Stimulated activated effector memory CD8-positive, alpha-beta T cell treated with anti-CD3 and anti-CD28 coated beads, Interleukin-12 subunit alpha, Interleukin-12 subunit beta, amount 100 ng/mL, for 72 hours (primary cell): Measurements from ENCODE around the gene PRR12.

ENCODE experiments used
- ATAC-seq: fragments of 150-1000 bp; cut with Tn5 transposase; 2 replicates; pipeline ENCODE4 v1.10.0; 2021
- DNase-seq, 2 donors: peaks; one replicate each; pipeline ENCODE4 v3.0.0; 2021 to 2022; ENCODE audit warnings: low spot score in 2 of 2
- H3K27ac Mint-ChIP-seq: one replicate; pipeline ENCODE4 v1.8.0; 2022; ENCODE audit warnings: mild to moderate bottlenecking, mixed read lengths
- H3K36me3 Mint-ChIP-seq: one replicate; pipeline ENCODE4 v1.8.0; 2022; ENCODE audit warnings: mild to moderate bottlenecking, mixed read lengths
- H3K4me1 Mint-ChIP-seq: one replicate; pipeline ENCODE4 v1.8.0; 2022; ENCODE audit warnings: mixed read lengths
- H3K4me3 Mint-ChIP-seq: one replicate; pipeline ENCODE4 v1.8.0; 2022; ENCODE audit warnings: mild to moderate bottlenecking, mixed read lengths
- H3K9me3 Mint-ChIP-seq: one replicate; pipeline ENCODE4 v1.8.0; 2022; ENCODE audit warnings: mixed read lengths

Gene PRR12

DNA sequence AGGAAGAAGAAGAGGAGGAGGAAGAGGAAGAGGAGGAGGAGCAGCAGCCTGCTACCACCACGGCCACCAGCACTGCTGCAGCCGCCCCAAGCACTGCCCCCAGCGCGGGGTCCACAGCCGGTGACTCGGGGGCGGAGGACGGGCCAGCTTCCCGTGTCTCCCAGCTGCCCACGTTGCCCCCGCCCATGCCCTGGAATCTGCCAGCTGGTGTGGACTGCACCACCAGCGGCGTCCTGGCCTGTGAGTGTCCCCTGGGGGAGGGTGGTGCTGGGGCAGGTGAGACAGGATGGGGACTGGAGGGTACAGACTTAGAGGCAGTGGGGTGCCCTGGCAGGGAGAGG lies 62.5 kb downstream of the PRR12 start:
- Mint-ChIP-seq H3K4me3 (no peak overlapping the region), H3K9me3 (no peaks in the 10 kb centered on the region), H3K36me3 (peaks cover 68% of the 10 kb centered on the region), H3K27ac (no peak overlapping the region), H3K4me1 (no peaks in the 10 kb centered on the region)
- ATAC-seq (no peak), DNase-seq (no peak)

DNA sequence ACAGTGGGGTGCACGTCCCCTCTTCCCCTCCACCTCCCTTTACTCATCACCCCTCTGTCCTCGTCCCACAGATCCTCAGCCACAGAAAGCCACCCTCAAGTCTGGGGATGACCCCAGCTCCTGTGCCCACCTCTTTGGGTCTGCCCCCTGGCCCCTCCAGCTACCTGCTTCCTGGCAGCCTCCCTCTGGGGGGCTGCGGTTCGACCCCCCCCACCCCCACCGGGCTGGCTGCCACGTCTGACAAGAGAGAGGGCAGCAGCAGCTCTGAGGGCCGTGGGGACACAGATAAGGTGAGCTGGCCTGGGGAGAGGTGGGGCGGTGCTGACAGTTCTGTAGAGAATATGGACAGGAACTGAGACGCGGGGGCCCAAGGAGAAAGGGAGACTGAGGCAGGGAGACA lies 63.6 kb downstream of the PRR12 start:
- DNase-seq (no peak), ATAC-seq (no peak)
- Mint-ChIP-seq H3K4me3 (no peak overlapping the region), H3K36me3 (peaks cover 68% of the 10 kb centered on the region), H3K27ac (peak overlapping the region; percentile 43), H3K9me3 (no peaks in the 10 kb centered on the region), H3K4me1 (no peaks in the 10 kb centered on the region)

DNA sequence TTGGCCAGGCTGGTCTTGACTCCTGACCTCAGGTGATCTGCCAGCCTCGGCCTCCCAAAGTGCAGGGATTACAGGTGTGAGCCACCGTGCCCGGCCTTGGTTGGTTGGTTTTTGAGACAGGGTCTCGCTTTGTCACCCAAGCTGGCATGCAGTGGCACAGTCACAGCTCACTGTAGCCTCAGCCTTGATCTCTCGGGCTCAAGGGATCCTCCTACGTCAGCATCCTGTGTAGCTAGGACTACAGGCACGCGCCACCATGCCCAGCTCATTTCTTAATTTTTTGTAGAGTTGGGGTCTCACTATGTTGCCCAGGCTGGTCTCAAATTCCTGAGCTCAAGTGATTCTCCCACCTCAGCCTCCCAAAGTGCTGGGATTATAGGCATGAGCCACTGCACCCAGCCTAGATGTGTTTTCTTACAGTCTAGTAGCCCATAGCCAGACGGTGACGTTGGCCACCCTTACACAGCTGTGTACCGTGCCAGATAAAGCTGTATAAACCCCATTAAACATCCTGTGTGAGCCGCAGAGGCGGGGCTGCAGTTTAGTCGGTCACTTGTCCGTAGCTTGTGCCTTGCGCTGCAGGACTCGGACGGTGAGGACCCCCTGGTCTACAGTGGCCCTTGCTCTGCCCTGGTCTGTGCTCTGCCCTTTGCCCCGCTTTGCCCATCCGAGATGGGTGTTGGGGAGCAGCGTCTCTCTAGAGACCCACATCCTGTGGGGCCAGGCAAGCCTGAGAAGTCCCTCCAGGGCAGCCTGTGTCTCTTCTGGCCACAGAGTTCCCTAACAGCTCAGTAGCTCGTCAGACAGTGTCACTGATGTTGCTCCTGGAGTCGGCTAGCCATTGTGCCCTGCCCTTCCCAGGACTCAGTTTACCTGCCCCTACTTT lies 64.8 kb downstream of the PRR12 start:
- H3K4me1 Mint-ChIP-seq, result no peaks in the 10 kb centered on the region
- peaks cover 74% of the 10 kb centered on the region for H3K36me3 Mint-ChIP-seq
- DNase-seq (no peak), ATAC-seq (no peak)
- peak overlapping the region; percentile 73 for H3K27ac Mint-ChIP-seq
- no peaks in the 10 kb centered on the region for H3K9me3 Mint-ChIP-seq
- no peak overlapping the region for H3K4me3 Mint-ChIP-seq

DNA sequence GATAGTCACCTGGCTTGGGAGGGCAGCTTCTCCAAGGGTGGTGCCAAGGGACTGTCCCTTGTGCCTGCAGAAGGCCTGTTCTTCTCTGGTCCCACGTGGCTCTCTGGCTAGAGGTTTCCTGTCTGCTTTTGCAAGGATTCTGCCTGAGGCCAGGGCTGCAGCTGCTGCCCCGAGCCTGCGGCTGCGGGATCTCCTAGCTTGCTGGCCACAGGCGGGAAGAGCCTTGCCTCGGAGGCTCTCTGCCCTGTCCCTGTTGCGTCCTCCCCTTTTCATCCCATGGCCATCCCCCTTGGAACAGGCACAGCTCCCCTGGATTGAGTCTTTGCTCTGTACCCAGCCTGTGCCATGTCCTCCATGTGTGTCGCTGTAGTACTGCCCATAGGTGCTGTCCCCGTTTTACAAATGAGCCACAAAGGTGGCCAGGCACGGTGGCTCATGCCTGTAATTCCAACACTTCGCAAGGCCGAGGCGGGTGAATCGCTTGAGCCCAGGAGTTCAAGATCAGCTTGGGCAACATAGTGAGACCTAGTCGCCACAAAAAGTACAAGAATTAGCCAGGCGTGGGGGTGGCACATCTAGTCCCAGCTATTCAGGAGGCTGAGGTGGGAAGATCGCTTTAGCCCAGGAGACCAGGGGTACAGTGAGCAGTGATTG lies 65.6 kb downstream of the PRR12 start:
- Mint-ChIP-seq H3K9me3 (no peaks in the 10 kb centered on the region), H3K4me3 (no peak overlapping the region)
- no peak for ATAC-seq

DNA sequence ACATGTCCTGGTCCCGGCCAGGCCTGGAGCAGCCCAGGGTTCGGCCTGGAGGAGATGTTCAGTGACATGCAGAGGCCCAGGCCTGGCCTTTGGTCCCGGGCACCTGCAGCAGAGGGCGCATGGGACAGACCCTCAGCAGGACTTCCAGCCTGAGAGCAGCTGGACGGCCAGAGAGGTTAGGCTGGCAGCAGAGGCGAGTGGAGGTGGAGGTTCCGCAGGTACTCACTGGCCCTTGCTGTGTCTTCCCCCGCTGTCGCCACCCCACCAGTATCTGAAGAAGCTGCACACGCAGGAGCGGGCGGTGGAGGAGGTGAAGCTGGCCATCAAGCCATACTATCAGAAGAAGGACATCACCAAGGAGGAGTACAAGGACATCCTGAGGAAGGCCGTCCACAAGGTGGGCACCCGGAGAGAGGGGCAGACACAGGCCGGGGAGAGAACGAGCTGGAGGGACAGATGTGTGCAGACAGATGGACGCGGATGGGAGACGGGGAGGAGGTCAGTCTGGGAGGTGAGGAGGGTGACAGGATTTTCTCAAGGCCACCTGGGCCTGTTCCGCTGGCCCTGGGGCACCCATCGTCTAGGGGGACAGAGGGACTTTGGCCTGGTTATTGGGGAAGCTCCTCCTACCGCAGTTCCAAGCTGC lies 66.6 kb downstream of the PRR12 start:
- H3K36me3 Mint-ChIP-seq, result peaks cover 87% of the 10 kb centered on the region
- H3K4me1 Mint-ChIP-seq, result peaks cover 5% of the 10 kb centered on the region
- peak overlapping the region; percentile 90 for H3K27ac Mint-ChIP-seq
- no peak overlapping the region for H3K4me3 Mint-ChIP-seq
- no peaks in the 10 kb centered on the region for H3K9me3 Mint-ChIP-seq
- DNase-seq (no peak), ATAC-seq (no peak)

More for the DNA sequence above, 65.6 kb downstream of the PRR12 start:
- no peaks in the 10 kb centered on the region for H3K4me1 Mint-ChIP-seq
- peak overlapping the region; percentile 73 for H3K27ac Mint-ChIP-seq
- H3K36me3 Mint-ChIP-seq, result peaks cover 81% of the 10 kb centered on the region
- DNase-seq, result no peak

DNA sequence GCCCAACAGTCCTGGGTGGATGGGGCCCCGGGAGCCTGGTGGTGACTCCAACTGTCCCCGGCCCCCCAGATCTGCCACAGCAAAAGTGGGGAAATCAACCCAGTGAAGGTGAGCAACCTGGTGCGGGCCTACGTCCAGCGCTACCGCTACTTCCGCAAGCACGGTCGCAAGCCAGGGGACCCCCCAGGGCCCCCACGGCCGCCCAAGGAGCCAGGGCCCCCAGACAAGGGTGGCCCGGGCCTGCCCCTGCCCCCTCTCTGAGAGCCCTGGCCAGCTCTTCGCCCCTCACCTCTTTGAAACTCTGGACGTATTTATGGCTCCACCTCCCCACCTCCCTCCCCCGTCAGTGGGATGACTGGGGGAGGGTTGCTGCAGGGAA lies 67.1 kb downstream of the PRR12 start:
- Mint-ChIP-seq H3K9me3 (no peaks in the 10 kb centered on the region), H3K36me3 (peaks cover 88% of the 10 kb centered on the region), H3K4me3 (no peak overlapping the region), H3K27ac (peak overlapping the region; percentile 90), H3K4me1 (peaks cover 10% of the 10 kb centered on the region)
- ATAC-seq (no peak), DNase-seq (no peak)

DNA sequence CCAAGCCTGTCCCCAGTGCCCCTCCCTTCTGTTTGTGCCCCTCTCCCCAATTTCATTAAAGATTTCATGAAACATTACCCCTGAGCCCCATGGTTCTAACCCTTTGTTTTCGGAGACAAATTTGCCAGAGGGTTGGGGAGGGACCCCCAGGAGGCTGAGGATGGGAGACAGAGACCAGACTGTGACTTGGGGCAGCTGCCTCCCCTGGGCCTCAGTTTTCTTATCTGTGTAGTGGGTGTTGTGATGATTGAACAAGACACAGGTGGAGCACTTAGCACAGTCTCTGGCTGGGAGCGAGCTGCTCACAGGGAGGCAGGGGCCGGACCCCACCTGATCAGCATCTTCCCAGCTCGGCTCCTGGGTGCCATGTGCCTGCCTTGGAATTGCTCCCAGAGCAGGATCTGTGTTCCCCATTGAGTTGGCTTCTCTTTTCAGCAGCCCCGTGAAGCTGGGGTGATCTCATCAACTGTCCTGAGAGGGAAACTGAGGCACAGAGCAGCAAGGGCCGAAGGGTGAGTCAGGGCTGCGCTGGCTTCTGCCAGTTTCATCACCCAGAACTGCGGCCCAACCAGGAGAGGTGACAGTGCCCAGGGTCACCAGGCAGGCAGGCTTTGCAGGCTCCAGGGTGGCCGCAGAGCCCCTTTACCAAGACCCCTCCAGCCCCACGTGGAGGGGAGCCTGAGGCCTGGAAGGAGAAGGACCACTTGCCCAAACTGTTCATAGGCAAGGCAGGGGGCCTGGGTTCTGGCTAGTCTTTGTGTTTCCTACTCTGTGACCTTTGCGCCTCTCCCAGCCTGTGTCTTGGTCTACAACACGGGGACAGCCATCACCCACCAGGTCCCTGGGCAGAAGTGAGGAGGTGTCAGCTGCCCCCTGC lies 67.8 kb downstream of the PRR12 start:
- Mint-ChIP-seq H3K4me1 (peaks cover 16% of the 10 kb centered on the region), H3K36me3 (peaks cover 89% of the 10 kb centered on the region), H3K9me3 (no peaks in the 10 kb centered on the region), H3K4me3 (no peak overlapping the region), H3K27ac (peak overlapping the region; percentile 61)
- DNase-seq, result no peak
- no peak for ATAC-seq

DNA sequence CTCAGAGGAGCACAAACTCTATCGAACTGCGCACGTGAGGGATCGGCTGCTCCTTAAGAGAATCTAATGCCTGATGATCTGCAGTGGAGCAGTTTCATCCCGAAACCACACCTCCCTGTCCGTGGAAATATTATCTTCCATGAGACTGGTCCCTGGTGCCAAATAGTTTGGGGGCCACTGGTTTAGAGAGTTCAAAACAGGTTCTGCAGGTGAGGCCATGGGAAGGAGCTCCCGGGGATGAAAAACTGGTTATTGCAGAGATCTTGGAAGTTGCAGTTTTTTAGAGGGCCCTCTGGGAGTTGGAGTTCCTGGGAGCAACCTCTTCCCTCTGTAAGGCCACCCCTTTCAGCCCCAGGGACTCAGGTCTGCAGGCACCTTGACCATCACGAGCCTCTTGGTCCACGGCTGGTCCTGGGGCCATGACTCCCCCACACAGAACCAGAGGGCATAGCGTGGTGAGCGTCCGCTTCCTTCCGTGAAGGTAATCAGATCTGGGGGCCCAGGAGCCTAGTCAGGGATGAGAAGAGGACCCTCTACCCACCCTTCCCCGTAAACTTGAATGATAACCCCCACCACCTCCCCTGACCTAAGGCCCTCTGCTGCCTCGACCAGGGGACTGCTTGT lies 69.5 kb downstream of the PRR12 start:
- DNase-seq, result no peak
- Mint-ChIP-seq H3K4me3 (no peak overlapping the region), H3K36me3 (peaks cover 85% of the 10 kb centered on the region), H3K27ac (peak overlapping the region; percentile 61), H3K4me1 (peaks cover 33% of the 10 kb centered on the region), H3K9me3 (no peaks in the 10 kb centered on the region)
- no peak for ATAC-seq

DNA sequence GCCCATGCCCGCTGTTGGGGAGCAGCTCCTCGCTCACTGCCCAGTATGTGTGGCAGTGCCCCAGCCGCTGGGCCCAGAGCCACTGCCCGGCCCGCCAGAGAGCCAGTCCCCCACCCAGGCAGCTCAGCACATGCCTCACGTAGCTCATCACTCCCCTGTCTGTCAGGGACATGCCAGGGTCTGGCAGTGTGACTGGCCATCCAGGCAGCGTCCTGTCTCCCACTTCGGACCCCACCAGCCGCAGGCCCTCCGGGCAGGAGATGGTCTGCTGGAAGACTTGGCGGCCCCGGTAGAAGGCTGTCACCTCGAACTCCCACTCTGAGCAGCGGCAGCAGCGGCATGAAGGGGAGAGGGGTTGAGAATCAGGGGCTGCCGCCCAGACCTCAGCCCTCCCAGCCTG lies 71.0 kb downstream of the PRR12 start:
- Mint-ChIP-seq H3K9me3 (no peaks in the 10 kb centered on the region), H3K4me3 (no peak overlapping the region), H3K27ac (no peak overlapping the region), H3K36me3 (peaks cover 76% of the 10 kb centered on the region), H3K4me1 (peaks cover 48% of the 10 kb centered on the region)
- no peak for ATAC-seq
- DNase-seq, result no peak

DNA sequence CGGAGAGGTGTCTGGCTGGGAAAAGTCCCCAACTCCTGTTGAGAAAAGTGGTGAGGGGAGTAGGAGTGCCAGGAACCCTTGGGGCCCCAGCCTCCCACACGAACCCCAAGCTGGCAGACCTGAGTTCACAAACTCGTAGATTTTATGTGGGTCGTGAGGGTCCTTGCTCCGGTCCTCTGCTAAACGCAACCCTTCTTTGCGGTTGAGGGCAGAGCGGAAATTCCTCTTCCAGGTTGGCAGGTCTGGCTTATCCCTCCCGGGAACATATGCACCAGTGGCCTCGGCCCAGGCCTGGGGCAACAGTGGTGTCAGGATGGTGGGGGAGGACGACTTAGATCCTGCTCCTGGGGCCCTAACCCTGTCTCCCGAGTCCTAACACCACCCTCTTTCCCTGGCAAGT lies 72.2 kb downstream of the PRR12 start:
- peaks cover 68% of the 10 kb centered on the region for H3K36me3 Mint-ChIP-seq

DNA sequence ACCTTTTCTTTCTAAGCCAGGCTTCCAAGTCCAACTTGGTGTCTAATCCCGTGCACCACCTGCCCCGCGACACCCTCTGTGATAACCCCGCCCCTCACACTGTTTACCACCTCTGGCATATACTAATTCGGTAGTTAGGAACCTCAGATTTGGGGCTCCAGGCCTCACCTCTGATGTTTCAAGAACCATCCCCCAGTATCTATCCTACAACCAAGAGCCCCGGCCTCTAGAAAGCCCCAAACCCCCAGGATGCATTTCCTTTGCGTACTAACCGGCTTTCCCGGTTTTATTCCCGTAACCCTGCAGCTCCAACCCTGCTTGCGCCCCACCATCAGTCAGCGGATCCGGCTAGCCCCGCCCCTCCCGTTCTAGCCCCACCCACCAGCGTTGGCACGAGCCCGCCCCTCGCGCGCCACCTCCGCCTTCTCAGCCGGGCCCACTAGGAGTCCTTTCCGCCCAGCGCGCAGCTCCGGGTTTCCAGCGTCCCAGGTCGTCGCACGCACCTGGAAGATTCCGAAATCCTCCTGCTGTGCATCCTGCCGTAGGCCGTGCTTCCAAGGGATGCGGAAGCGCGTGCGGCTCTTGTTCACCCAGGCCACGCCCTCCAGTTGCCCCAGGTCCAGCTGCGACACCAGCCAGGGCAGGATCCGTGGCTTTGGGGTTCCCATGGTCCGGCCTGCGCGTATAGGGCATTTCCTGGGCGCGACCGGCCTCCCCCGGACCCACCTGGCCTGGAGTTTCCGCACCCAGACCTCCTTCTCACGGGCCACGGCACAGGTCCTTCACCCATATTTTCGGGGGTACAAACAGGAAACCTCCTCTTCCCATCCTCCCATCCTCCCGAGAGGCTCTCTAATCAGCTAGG lies 73.4 kb downstream of the PRR12 start:
- Mint-ChIP-seq H3K36me3 (peaks cover 66% of the 10 kb centered on the region), H3K4me1 (peaks cover 53% of the 10 kb centered on the region), H3K27ac (peak overlapping the region; percentile 97), H3K9me3 (no peaks in the 10 kb centered on the region), H3K4me3 (peak overlapping the region; percentile 99)
- ATAC-seq (peak; percentile 75), DNase-seq (peak; percentile 80 to 93)

More for the DNA sequence above, 72.2 kb downstream of the PRR12 start:
- H3K9me3 Mint-ChIP-seq, result no peaks in the 10 kb centered on the region
- ATAC-seq (no peak), DNase-seq (no peak)
- peaks cover 53% of the 10 kb centered on the region for H3K4me1 Mint-ChIP-seq
- H3K27ac Mint-ChIP-seq, result peak overlapping the region; percentile 97
- H3K4me3 Mint-ChIP-seq, result peak overlapping the region; percentile 99

DNA sequence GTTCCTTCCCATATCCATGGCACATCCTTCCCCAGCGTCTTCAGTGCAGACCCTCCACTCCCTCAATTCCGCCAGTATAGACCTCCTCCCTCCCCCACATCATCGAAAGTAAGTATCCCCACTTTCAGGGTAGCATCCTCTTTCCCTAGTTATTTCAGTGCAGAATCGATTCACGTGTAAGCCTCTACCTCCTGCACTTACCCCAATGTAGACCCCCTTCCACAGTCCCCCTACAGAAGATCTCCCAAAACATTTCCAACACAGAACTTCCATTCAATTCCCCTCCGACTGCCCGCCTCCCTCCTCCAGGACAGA lies 74.0 kb downstream of the PRR12 start:
- H3K4me3 Mint-ChIP-seq, result peak overlapping the region; percentile 99
- H3K9me3 Mint-ChIP-seq, result no peaks in the 10 kb centered on the region
- ATAC-seq, result no peak
- H3K27ac Mint-ChIP-seq, result peak overlapping the region; percentile 97
- H3K4me1 Mint-ChIP-seq, result peaks cover 53% of the 10 kb centered on the region
- peaks cover 65% of the 10 kb centered on the region for H3K36me3 Mint-ChIP-seq
- DNase-seq, result no peak

DNA sequence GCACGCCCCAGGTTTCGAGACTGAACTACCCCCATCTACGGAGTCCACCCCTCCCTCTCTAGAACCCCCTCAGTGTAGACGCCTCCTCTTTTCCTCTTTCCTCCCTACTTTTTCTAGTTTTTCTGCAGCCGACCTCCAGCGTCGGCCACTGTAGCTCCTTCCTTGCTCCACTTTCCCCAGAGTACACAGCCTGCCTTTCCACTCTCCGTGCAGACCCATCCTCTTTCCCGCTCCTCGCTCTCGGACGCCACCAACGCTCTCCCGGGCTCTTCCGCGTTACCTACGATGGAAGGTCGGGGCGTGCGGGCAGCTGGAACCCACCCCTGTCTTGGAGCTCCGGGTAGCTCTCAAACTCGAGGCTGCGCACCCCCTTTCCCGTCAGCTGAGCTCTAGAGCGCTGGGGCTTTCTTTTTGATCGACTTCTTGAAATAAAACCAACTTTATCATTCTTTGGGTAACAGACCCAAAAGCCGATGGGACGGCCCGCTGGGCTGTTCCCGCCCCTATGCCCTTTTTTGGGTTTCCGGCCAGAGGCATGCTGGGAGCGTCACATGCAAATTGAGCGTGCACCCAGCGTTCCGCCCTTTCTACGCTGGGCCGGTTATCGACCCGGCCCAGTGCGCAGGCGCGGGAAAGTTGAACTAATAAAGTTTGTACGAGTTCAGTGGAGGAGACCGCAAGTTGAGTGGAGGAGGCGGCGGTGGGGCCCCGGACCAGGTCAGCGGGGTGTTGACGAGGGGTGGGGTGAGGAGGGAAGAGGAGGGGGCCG lies 74.6 kb downstream of the PRR12 start, which contains the start of the genes BCL2L12 and IRF3:
BCL2L12 (plus strand) TSS at position 583 of the 769 bp plus-strand sequence. CDS start 760 bp downstream, outside the sequence.
IRF3 (minus strand) TSS at position 507 of the 769 bp plus-strand sequence. CDS start 1,019 bp downstream, outside the sequence.
- H3K9me3 Mint-ChIP-seq, result no peaks in the 10 kb centered on the region
- peak; percentile 90 for ATAC-seq
- DNase-seq, result peak; percentile 94 to 98
- peaks cover 53% of the 10 kb centered on the region for H3K4me1 Mint-ChIP-seq
- peak within 1 kb of the TSS; percentile 99 for H3K4me3 Mint-ChIP-seq
- H3K36me3 Mint-ChIP-seq, result peaks cover 59% of the 10 kb centered on the region
- H3K27ac Mint-ChIP-seq, result peak within 1 kb of the TSS; percentile 97
